Gastrocnemius medialis (tissue), 4 donors: ENCODE data around the gene KLHL21.

Experiments
- CTCF ChIP-seq, 5 experiments: fragments of 450-650 bp in 3 of 5; fragments of 200-600 bp in 2 of 5; sonication (generic) in 2 of 5; IDR thresholded peaks in 4 of 5; conservative IDR thresholded peaks in 1 of 5; 1 replicate in 4 of 5; 2 replicates in 1 of 5; pipeline ENCODE4 v1.5.1; 2016 to 2019; ENCODE audit warnings: antibody characterized with exemption in 5 of 5, mild to moderate bottlenecking in 3 of 5, moderate library complexity in 3 of 5
- POLR2A ChIP-seq, 2 donors: fragments of 450-650 bp; IDR thresholded peaks; one replicate each; pipeline ENCODE4 v1.6.1; 2017; ENCODE audit warnings: antibody characterized with exemption in 2 of 2, mild to moderate bottlenecking in 2 of 2, moderate library complexity in 2 of 2

- TF ChIP-seq CTCF (IDR thresholded peaks at IDR 0.05 in 4 of 5, conservative IDR thresholded peaks at IDR 0.05 in 1 of 5) (no peak), POLR2A (IDR thresholded peaks at IDR 0.05) (no peak)
Observed at GRCh38 chr1:6546326-6546725, 56.3 kb downstream of the KLHL21 start.
